GM12801 (cell line): Measurements from ENCODE around the gene RASAL2.

ENCODE experiments used
- TF ChIP-seq, protein P1 (sequence below): IDR thresholded peaks from one replicate; pipeline ENCODE4 v1.5.1; 2011; ENCODE audit warnings: control low read depth; ENCODE audit not compliant: insufficient read length; ENCODE audit errors: extremely low read depth

The RASAL2 gene

DNA sequence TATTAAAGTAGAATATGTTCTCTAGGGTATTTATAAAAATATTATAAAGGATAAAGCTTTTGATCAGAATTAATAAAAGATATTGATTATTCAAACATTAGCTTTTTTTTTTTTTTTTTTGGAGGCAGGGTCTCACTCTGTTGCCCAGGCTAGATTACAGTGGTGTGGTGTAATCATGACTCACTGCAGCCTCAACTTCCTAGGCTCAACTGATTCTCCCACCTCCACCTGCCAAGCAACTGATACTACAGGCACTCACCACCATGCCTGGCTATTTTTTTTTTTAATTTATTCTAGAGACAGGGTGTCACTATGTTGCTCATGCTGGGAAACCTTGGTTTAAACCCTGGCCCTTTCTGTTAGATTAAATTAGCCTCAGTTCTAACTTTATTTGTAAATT, 214.5 kb downstream of the RASAL2 start:
- TF ChIP-seq, protein P1, sequence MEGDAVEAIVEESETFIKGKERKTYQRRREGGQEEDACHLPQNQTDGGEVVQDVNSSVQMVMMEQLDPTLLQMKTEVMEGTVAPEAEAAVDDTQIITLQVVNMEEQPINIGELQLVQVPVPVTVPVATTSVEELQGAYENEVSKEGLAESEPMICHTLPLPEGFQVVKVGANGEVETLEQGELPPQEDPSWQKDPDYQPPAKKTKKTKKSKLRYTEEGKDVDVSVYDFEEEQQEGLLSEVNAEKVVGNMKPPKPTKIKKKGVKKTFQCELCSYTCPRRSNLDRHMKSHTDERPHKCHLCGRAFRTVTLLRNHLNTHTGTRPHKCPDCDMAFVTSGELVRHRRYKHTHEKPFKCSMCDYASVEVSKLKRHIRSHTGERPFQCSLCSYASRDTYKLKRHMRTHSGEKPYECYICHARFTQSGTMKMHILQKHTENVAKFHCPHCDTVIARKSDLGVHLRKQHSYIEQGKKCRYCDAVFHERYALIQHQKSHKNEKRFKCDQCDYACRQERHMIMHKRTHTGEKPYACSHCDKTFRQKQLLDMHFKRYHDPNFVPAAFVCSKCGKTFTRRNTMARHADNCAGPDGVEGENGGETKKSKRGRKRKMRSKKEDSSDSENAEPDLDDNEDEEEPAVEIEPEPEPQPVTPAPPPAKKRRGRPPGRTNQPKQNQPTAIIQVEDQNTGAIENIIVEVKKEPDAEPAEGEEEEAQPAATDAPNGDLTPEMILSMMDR = no peak

DNA sequence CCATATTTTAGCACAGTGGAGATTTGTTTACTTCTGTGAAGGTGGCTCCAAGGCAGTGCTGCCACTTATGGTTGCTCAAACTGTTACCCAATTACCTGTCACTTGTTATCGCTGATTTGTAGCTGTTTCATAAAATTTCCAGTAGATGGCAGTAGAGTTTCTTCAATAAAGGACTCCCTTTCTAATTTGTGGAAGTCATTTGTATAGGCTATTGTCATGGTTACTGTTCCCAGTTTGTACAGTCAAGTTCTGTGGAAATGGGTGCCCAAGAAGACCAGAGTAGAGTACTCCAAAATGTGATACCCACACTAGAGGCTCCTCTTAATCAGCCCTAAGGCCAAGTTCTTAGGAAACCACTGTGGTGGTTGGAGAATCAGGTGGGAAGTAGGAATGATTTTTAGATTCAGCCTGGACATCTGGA, 216.8 kb downstream of the RASAL2 start:
- TF ChIP-seq, protein P1 = no peak

DNA sequence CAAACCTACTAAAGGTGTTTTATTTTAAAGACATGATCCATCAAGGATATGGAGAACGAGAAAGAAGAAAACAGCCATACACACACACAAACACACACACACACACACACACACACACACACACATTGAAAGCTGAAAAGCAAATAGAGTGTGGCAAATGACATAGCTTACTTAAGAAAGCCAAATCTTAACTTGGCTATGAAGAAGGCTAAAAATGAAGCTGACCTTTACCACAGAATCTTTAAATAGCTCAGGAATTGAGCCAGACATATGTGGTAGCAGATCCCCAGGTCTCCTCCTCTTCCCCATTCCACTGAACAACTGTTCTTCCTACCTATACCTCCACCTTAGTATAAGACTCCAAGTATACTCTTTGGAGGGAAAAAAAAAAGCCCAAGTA, 217.3 kb downstream of the RASAL2 start:
- TF ChIP-seq, protein P1 = no peak

- TF ChIP-seq, protein P1 = no peak
These were observed 229.2 kb downstream of the RASAL2 start for GRCh38 chr1:178323067-178323466.

GRCh38 chr1:178324003-178324402, 230.1 kb downstream of the RASAL2 start:
- TF ChIP-seq, protein P1 = no peak

GRCh38 chr1:178328728-178329127, 234.8 kb downstream of the RASAL2 start:
- TF ChIP-seq, protein P1 = no peak

GRCh38 chr1:178330153-178330552, 236.2 kb downstream of the RASAL2 start:
- TF ChIP-seq, protein P1 = no peak
